Measurements from ENCODE around the gene AGK. TPM values are rescaled to one million over a fixed set of nuclear protein-coding genes. Genes with fewer than 3 reads are reported as not detected.

Gene AGK, protein sequence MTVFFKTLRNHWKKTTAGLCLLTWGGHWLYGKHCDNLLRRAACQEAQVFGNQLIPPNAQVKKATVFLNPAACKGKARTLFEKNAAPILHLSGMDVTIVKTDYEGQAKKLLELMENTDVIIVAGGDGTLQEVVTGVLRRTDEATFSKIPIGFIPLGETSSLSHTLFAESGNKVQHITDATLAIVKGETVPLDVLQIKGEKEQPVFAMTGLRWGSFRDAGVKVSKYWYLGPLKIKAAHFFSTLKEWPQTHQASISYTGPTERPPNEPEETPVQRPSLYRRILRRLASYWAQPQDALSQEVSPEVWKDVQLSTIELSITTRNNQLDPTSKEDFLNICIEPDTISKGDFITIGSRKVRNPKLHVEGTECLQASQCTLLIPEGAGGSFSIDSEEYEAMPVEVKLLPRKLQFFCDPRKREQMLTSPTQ
- 23.4 TPM for total RNA-seq
- 10 to 100 TPM; 15.7 to 20.8 (median 18.2) TPM for polyA plus RNA-seq (ENCODE audit: insufficient read depth in 1 of 8, insufficient read length in 8 of 8, low replicate concordance in 1 of 8)
- long read RNA-seq, donor 1, partial matches to known transcripts = 0 of 2 reads
- long read RNA-seq, donor 1, other reads (novel, unspliced or antisense) = 0 of 2 reads
- long read RNA-seq, donor 2 = 0 reads
- long read RNA-seq, donor 3, partial matches to known transcripts = 0 of 2 reads
- long read RNA-seq, donor 3, other reads (novel, unspliced or antisense) = 0 of 2 reads
- long read RNA-seq, donor 4 = 0 reads
- long read RNA-seq, donor 5, partial matches to known transcripts = 7 of 11 reads
- long read RNA-seq, donor 5, other reads (novel, unspliced or antisense) = 0 of 11 reads
- long read RNA-seq, donor 6, partial matches to known transcripts = 0 of 1 reads
- long read RNA-seq, donor 6, other reads (novel, unspliced or antisense) = 0 of 1 reads
- long read RNA-seq, donor 7, partial matches to known transcripts = 0 of 2 reads
- long read RNA-seq, donor 7, other reads (novel, unspliced or antisense) = 0 of 2 reads
- long read RNA-seq, donor 8, partial matches to known transcripts = 0 of 1 reads
- long read RNA-seq, donor 8, other reads (novel, unspliced or antisense) = 0 of 1 reads
- long read RNA-seq, donor 9, partial matches to known transcripts = 0 of 1 reads
- long read RNA-seq, donor 9, other reads (novel, unspliced or antisense) = 0 of 1 reads
- long read RNA-seq, donor 10 = 0 reads
- long read RNA-seq, donor 11, partial matches to known transcripts = 0 of 1 reads
- long read RNA-seq, donor 11, other reads (novel, unspliced or antisense) = 0 of 1 reads

DNA sequence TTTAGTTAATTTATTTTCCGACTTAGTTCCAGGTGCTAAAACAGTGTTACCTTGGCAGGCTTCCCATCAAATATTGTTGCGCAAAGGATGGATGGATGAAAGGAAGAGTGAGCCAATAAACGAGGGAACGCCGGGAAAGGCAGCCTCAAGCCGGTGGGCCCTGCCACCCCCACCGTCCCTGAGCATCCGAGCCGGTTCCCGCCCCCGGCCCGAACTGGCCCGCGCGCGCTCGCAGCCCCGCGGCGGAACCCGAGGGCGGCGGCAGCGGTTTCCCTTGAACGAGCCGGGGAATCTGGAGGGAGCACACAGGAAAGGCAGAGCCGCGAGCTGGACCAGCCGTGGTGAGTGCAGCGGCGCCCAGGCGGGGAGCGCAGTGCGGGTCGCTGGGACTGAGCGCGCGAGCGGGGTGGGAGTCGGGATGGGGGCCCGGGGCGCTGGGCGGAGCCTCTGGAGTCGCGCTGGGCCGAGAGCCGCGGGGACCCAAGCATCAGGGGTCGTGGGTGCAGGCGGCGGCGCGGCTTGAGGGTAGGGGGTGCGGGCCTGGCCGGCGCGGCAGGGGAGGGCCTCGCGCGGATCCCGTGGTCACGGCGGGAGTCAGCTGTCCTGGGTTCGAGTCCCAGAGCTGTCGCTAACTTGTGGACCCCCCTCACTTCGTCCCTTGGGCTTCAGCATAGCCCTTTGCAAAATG is at the start of gene AGK:
TSS of gene AGK (plus strand) at position 317 of the 688 bp plus-strand sequence. CDS start 4,057 bp downstream, outside the sequence.
- Histone ChIP-seq H3K27me3 (ENCODE audit: control insufficient read depth, insufficient read depth, low read length) (no peaks in the 10 kb centered on the region), H3K27ac (ENCODE audit: low read length) (peak within 1 kb of the TSS; percentile 79), H3K36me3 (ENCODE audit: control insufficient read depth, insufficient read depth, low read length) (peaks cover 8% of the 10 kb centered on the region), H3K4me3 (ENCODE audit: low read length) (peak within 1 kb of the TSS; percentile 71), H3K4me1 (ENCODE audit: control insufficient read depth, insufficient read depth, low read length) (peaks cover 14% of the 10 kb centered on the region), H3K9me3 (replicated peaks; ENCODE audit: control insufficient read depth, low read depth, low read length) (no peaks in the 10 kb centered on the region)
- peak; percentile 92 for DNase-seq
- under 1% methylated on average over 62 of the region's 66 CpGs for WGBS (ENCODE audit: insufficient coverage)

DNA sequence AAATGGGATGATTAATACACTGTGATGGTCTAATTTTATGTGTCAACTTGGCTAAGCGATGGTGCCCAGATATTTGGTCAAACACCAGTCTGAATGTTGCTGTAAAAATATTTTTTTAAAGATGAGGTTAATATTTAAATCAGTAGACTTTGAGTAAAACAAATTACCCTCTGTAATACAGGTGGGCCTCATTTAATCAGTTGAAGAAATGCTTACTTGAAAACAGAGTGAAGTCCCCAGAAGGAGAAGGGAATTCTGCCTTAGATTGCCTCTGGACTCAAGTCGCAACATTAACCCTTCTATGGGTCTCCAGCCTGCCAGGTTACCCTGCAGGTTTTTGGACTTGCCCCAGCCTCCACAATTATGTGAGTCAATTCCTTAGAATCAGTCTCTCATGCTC is 49.8 kb upstream of the AGK start:
- Histone ChIP-seq H3K27me3 (ENCODE audit: control insufficient read depth, insufficient read depth, low read length) (no peaks in the 10 kb centered on the region), H3K9me3 (replicated peaks; ENCODE audit: control insufficient read depth, low read depth, low read length) (no peaks in the 10 kb centered on the region), H3K27ac (ENCODE audit: low read length) (no peak overlapping the region), H3K4me3 (ENCODE audit: low read length) (no peak overlapping the region), H3K4me1 (ENCODE audit: control insufficient read depth, insufficient read depth, low read length) (no peaks in the 10 kb centered on the region), H3K36me3 (ENCODE audit: control insufficient read depth, insufficient read depth, low read length) (no peaks in the 10 kb centered on the region)
- no peak for DNase-seq
- WGBS (ENCODE audit: insufficient coverage) = 100% methylated on average over 1 of the region's 2 CpGs

DNA sequence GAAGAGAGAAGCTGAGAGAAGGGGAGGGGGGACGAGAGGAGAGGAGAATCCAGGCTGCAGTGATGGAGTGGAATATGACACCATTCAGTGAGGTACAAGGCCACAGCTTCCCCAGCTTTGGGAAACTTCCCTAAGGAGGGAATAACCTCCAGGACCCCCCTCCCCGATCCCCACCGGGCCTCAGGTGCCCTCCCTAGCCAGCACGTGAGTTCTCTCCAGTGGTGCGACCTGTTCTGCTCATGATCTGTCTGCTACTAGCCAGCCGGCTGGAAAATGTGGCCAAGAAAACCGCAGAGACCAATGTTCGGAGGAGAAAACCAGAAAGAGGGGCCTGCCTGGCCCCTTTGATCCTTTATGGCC is 39.9 kb upstream of the AGK start:
- Histone ChIP-seq H3K9me3 (replicated peaks; ENCODE audit: control insufficient read depth, low read depth, low read length) (no peaks in the 10 kb centered on the region), H3K4me3 (ENCODE audit: low read length) (no peak overlapping the region), H3K27ac (ENCODE audit: low read length) (no peak overlapping the region), H3K4me1 (ENCODE audit: control insufficient read depth, insufficient read depth, low read length) (peaks cover 8% of the 10 kb centered on the region), H3K27me3 (ENCODE audit: control insufficient read depth, insufficient read depth, low read length) (peaks cover 14% of the 10 kb centered on the region), H3K36me3 (ENCODE audit: control insufficient read depth, insufficient read depth, low read length) (no peaks in the 10 kb centered on the region)
- WGBS (ENCODE audit: insufficient coverage) = 2% methylated on average over 7 of the region's 8 CpGs
- no peak for DNase-seq

DNA sequence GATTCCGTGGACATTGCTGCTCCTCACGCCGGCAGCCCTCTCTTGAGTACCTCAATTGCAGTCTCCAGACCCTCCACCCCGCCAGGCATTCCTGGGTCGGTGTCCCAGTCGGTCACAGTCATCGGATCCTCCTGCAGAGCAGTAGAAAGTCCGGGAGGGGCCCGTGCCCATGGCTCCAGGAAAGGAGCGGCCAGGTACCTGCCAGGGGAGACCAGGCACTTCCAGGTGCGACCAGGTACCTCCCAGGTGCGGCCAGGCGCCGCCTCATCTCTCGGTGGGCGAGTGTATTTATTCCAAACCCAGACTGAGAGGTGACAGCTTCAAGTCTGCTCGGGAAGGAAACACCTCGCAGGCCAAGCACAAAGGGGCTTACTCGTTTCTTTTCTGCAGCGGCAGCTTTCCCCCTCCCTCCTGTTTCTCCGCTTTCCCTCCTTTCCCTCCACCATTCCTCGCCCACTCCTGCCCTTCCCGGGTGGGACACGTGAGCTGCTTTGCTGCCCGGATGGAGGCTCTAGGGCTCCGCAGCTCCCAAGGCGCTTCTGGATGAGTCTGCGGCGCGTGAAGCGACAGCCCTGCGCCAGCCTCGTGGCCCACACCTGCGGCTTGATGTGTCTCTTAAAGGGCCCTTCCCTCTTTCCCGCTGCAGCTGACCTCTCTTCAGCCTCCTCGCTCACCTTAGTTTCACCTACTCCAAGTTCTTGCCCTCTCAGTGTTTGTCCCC is 39.4 kb upstream of the AGK start:
- Histone ChIP-seq H3K27me3 (ENCODE audit: control insufficient read depth, insufficient read depth, low read length) (peaks cover 14% of the 10 kb centered on the region), H3K9me3 (replicated peaks; ENCODE audit: control insufficient read depth, low read depth, low read length) (no peaks in the 10 kb centered on the region), H3K27ac (ENCODE audit: low read length) (no peak overlapping the region), H3K36me3 (ENCODE audit: control insufficient read depth, insufficient read depth, low read length) (no peaks in the 10 kb centered on the region), H3K4me3 (ENCODE audit: low read length) (no peak overlapping the region), H3K4me1 (ENCODE audit: control insufficient read depth, insufficient read depth, low read length) (peaks cover 8% of the 10 kb centered on the region)
- no peak for DNase-seq
- WGBS (ENCODE audit: insufficient coverage) = 2% methylated on average over 35 of the region's 36 CpGs

DNA sequence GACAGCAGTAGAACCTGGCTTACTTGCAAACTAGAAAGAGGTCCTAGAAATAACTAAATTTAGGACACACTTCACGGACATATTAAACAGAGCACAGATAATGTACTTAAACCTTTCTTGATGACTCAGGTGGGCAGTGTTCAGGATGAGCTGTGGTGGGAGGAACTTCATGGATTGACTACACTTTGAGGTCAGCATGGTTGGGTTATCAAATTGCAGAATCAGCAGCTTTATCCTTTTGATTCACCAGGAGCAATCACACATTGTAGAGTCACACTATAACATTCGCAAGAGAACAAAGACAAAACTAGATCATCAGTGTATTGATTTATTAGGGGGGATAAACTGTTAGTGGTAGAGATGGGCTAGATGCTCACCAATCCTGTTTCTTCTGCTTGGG is 38.6 kb upstream of the AGK start:
- peaks cover 8% of the 10 kb centered on the region for H3K4me1 ChIP-seq (ENCODE audit: control insufficient read depth, insufficient read depth, low read length)
- H3K27ac ChIP-seq (ENCODE audit: low read length) = no peak overlapping the region
- no peaks in the 10 kb centered on the region for H3K36me3 ChIP-seq (ENCODE audit: control insufficient read depth, insufficient read depth, low read length)
- no peak overlapping the region for H3K4me3 ChIP-seq (ENCODE audit: low read length)
- no peaks in the 10 kb centered on the region for H3K9me3 ChIP-seq (replicated peaks; ENCODE audit: control insufficient read depth, low read depth, low read length)
- DNase-seq = no peak
- H3K27me3 ChIP-seq (ENCODE audit: control insufficient read depth, insufficient read depth, low read length) = peaks cover 14% of the 10 kb centered on the region
- WGBS (ENCODE audit: insufficient coverage) = no CpG with 5 or more reads among the region's 2 CpGs

DNA sequence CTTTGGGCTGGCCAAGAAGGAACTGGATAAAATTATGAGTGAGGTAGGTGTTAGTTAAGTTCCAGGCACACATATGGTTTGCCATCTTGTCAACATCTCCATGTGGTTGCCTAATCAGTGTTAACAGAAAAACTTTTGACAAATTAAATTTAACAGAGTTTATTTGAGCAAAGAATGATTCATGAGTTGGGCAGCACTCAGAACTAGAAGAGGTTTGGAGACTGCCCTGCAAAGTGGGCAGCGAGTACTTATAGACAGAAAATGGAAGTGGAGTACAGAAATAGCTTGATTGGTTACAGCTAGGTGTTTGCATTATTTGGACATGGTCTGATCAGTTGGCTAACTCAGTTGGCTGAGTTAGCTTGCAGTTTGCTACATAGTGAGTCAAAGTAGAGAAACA is 37.5 kb upstream of the AGK start:
- Histone ChIP-seq H3K36me3 (ENCODE audit: control insufficient read depth, insufficient read depth, low read length) (no peaks in the 10 kb centered on the region), H3K4me1 (ENCODE audit: control insufficient read depth, insufficient read depth, low read length) (peaks cover 8% of the 10 kb centered on the region), H3K27ac (ENCODE audit: low read length) (no peak overlapping the region), H3K9me3 (replicated peaks; ENCODE audit: control insufficient read depth, low read depth, low read length) (no peaks in the 10 kb centered on the region), H3K4me3 (ENCODE audit: low read length) (no peak overlapping the region), H3K27me3 (ENCODE audit: control insufficient read depth, insufficient read depth, low read length) (peaks cover 14% of the 10 kb centered on the region)
- DNase-seq = no peak
- 82% methylated on average over 1 of the region's 1 CpG for WGBS (ENCODE audit: insufficient coverage)

DNA sequence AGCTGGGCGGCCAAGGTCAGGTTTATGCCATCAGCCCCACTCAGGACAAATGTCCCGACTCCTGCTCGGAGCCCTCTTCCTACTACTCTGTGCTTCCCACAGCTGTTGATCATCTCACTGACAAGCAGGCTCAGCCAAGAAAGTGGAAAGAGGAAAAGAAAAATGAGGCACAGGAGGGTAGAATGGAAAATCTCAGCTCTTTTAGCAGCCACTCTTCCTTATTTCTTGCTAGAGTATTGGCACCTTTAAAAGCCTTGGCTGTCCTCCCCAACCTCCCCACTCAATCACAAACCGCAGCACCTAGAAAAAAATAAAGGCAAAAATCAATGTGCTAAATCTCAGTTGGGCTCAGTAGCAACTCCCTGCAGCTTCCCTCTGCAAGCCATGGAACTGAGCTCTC is 35.3 kb upstream of the AGK start:
- peak; percentile 53 for DNase-seq
- no peak overlapping the region for H3K4me3 ChIP-seq (ENCODE audit: low read length)
- 59% methylated on average over 2 of the region's 4 CpGs for WGBS (ENCODE audit: insufficient coverage)
- no peaks in the 10 kb centered on the region for H3K9me3 ChIP-seq (replicated peaks; ENCODE audit: control insufficient read depth, low read depth, low read length)
- H3K27me3 ChIP-seq (ENCODE audit: control insufficient read depth, insufficient read depth, low read length) = peaks cover 12% of the 10 kb centered on the region
- peaks cover 8% of the 10 kb centered on the region for H3K4me1 ChIP-seq (ENCODE audit: control insufficient read depth, insufficient read depth, low read length)
- H3K36me3 ChIP-seq (ENCODE audit: control insufficient read depth, insufficient read depth, low read length) = no peaks in the 10 kb centered on the region
- no peak overlapping the region for H3K27ac ChIP-seq (ENCODE audit: low read length)

DNA sequence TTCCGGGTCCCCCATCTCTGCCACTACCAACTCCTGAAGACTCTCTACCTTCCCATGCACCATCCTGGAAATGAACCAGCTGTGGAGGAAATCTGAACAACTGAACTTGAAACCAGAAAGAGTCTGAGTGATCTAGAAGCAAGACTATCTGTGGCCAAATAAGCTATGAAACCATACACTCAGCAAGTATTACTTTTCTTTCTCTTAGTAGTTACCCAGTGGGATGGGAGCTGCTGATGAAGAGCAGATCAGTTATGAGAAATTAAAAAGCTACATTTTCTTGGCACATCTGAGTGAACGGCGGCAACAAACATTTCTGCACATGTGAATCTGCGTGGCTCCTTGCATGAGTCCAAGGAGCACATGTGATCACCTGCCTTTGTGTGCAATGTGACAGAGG is 31.6 kb upstream of the AGK start:
- Histone ChIP-seq H3K27ac (ENCODE audit: low read length) (no peak overlapping the region), H3K27me3 (ENCODE audit: control insufficient read depth, insufficient read depth, low read length) (peaks cover 2% of the 10 kb centered on the region), H3K9me3 (replicated peaks; ENCODE audit: control insufficient read depth, low read depth, low read length) (no peaks in the 10 kb centered on the region), H3K4me3 (ENCODE audit: low read length) (no peak overlapping the region), H3K36me3 (ENCODE audit: control insufficient read depth, insufficient read depth, low read length) (no peaks in the 10 kb centered on the region), H3K4me1 (ENCODE audit: control insufficient read depth, insufficient read depth, low read length) (no peaks in the 10 kb centered on the region)
- no peak for DNase-seq
- WGBS (ENCODE audit: insufficient coverage) = 60% methylated on average over 2 of the region's 4 CpGs

DNA sequence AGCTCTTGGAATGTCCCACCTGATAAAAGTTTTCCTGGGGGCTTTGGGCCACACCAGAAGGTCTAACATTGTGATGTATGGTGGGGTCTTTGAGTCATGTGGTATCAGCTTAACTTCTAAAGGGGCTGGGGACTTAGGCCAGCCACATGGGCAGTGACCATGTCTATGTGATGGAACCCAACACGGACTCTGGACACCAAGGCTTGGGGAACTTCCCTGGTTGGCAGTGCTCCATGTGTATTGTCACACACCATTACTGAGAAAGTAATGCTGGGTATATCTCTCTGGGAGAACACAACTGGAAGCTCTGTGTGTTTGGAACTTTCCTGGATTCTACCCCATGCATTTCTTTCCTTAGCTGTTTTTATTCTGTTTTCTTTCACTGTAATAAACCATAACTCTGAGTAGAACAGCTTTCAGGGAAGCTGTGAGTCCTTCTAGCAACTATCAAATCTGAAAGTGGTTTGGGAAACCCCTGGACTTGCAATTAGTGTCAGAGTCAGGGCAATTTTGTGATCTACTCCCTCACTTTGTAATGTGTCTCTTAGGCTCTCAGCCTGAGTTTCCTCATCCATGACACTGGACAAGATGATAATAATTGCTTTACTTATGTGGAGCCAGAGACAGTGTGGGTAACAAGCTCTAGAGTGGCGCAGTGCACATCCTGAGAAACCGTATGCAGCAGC is 28.4 kb upstream of the AGK start:
- DNase-seq = no peak
- no peaks in the 10 kb centered on the region for H3K9me3 ChIP-seq (replicated peaks; ENCODE audit: control insufficient read depth, low read depth, low read length)
- WGBS (ENCODE audit: insufficient coverage) = no CpG with 5 or more reads among the region's 3 CpGs

More for the DNA sequence above, 28.4 kb upstream of the AGK start:
- H3K27ac ChIP-seq (ENCODE audit: low read length) = no peak overlapping the region
- no peaks in the 10 kb centered on the region for H3K4me1 ChIP-seq (ENCODE audit: control insufficient read depth, insufficient read depth, low read length)
- no peak overlapping the region for H3K4me3 ChIP-seq (ENCODE audit: low read length)
- peaks cover 2% of the 10 kb centered on the region for H3K27me3 ChIP-seq (ENCODE audit: control insufficient read depth, insufficient read depth, low read length)
- no peaks in the 10 kb centered on the region for H3K36me3 ChIP-seq (ENCODE audit: control insufficient read depth, insufficient read depth, low read length)

Data from muscle of leg (tissue), 16 donors.